Measurements from ENCODE around the gene MATCAP1.

The MATCAP1 gene

DNA sequence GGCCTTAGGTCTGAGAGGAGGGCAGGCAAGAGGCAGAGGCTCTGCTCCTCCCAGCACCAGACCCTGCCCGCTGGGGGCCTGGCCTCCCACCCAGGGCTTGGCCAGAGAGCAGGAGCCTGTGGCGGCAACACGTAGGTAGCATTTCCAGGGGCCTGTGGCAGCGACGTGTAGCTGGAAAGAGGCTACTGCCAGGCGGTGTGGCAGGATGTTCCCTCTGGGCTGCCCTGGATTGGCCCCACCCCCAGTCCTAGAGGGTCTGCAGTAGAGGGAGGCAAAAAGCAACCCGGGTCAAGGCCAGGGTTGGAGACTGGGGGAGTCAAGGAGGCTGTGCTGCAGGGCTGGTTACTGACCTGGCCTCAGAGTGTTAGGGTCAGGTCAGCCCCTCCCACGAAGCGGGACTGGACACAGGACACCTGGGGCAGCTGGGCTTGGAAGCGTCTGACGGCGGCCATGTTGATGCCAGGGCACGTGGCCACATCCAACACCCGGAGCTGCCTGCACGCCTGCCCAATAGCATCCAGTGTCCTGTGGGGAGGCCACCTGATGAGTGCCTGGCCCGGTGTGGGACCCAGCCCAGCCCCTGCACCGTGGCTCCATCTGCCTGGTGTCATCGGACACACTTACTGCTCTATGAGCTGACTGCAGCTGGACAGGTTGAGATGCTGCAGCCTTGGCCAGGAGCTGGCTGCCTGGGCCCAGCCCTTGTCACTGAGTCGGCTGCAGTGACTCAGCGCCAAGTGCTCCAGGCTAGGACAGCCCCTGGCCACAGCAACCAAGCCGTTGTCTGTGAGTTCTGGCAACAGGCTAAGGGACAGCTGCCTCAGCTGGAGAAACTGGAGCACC is 23.7 kb upstream of the MATCAP1 start:
- DNase-seq, result no peak

DNA sequence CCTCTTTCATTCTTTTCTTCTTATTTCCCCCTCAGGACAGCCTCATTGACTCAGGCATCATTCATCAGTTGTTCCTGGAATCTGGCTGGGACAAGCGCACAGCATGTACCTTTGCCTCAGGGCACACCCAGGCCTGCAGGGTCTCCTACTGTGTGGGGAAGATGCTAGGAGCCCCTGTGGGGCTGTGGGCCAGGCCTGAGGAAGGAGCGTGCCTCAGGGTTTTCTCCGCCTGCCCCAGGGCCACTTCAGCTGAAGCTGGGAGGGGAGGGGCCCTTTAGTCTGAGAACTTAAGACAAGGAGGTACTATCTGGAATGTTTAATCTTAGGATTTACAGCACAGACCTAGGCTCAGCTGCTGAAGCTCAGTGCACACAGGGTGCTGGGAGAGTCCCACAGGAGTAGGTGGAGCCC is 23.1 kb upstream of the MATCAP1 start:
- no peak for DNase-seq

DNA sequence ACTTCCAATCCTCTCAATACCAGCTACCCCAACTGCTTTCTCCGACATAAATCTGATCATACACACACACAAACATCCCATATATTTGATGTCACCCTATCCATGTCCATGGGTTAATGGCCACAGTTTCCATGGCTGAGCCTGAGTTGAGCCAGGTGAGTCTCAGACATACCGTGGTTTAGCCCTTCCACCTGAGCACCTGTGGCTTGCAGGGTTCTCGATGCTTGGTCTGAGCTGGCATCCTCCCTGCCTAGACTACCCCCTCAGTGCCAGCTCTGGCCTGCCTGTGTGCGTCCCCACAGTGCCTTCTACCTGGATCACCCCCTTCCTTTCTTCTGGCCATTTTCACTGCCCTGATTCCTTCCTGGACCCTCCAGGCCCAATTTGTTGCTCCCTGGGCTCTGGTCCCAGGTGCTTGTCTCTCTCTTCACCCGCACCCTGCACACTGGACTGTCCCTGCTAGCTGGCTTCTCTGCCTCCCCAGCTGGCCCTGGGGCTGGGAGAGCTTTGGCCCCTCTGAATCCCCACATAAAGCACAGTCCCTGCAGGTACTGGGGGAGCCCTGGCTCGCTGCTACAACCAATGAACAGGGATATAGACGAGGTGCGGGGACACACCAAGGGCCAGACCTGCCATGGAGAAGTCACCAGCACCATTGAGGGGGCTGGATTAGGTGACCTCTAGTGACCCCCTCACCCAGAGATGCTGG is 22.5 kb upstream of the MATCAP1 start:
- DNase-seq, result no peak

DNA sequence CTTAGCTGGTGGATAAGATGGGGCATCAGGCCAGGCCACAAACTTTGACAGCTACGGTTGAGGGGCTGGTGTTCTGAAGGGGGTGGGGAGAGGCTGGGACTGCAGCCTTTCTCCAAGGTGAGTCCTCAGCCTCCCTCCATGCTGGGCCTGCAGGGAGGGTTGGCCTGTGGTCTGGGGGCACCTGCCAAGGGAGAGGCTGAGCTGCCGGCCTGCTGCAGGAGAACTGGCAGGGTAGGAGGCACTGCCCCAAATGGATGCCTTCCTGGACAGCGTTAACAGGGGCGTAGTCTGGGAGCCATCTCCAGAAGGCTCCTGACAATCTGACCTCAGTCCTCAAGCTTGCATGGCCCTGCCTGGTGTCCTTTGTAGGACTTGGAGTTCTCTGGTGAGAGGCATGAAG is 20.3 kb upstream of the MATCAP1 start:
- no peak for DNase-seq

DNA sequence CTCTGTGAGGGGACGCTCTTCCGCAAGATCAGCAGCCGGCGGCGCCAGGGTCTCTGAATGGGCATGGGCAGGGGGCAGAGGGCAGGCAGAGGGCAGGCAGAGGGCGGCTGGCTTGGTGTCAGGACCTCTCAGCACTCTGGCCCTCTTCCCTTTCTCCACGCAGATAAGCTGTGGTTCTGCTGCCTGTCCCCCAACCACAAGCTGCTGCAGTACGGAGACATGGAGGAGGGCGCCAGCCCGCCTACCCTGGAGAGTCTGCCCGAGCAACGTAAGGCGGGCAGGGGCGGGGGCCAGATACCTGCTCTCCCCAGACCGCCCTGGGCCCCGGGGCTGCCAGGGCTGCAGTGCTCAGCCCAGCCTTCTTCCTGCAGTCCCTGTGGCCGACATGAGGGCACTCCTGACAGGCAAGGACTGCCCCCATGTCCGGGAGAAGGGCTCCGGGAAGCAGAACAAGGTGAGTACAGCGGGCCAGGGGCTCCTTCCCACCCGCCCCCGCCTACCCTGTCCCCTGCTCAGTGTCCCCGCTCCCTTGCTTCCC is 19.3 kb upstream of the MATCAP1 start:
- no peak for DNase-seq

DNA sequence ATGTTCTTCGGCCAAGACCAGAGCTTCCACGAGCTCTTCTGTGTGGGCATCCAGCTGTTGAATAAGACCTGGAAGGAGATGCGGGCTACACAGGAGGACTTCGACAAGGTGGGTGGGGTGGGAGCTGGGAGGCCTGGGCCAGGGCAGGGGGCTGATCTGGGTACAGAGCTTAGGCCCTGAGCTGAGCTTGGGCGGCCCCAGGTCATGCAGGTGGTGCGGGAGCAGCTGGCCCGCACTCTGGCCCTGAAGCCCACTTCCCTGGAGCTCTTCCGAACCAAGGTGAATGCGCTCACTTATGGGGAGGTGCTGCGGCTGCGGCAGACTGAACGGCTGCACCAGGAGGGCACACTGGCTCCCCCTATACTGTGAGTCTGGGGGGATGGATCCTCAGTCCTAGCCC is 18.7 kb upstream of the MATCAP1 start:
- no peak for DNase-seq

DNA sequence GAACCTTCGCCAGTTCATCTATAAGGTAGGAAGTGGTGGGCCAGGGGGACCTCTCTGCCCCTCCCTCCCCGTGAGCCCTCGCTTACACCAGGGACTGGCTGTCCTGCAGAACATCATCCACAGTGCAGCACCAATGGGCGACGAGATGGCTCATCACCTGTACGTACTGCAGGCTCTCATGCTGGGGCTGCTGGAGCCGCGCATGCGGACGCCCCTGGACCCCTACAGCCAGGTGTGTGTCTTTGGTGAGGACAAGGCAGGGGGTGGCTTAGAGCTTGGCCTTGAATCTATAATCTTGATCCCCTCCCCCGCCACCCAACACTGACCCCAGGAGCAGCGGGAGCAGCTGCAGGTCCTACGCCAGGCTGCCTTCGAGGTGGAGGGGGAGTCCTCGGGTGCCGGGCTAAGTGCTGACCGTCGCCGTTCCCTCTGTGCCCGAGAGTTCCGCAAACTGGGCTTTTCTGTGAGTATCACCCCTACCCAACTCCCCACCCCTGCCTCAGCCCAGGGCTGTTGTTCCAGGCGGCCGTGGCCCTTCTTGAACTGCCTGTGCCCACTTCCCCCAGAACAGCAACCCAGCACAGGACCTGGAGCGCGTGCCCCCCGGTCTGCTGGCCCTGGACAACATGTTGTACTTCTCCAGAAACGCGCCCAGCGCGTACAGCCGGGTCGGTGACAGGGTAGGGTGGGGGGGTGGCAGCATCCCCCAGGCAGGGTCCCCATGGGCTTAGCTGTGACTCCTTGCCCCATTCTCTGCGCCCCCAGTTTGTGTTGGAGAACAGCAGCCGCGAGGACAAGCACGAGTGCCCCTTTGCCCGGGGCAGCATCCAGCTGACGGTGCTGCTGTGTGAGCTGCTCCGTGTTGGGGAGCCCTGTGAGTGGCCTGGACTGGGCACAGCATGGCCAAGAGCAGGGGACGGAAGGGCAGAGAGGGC is 17.9 kb upstream of the MATCAP1 start:
- DNase-seq, result no peak

DNA sequence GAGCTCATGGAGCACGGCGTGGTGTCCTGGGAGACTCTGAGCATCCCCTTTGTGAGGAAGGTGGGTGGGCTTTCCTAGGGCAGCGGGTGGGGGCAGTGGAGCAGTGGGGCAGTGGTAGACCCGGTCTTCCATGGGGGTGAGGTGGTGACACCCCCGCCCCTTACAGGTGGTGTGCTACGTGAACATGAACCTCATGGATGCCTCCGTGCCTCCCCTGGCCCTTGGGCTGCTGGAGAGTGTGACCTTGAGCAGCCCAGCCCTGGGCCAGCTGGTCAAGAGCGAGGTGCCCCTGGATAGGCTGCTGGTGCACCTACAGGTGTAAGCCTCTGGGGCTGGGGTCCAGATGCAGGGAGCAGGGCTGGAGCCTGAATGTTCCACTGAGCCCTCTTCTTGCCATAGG is 16.7 kb upstream of the MATCAP1 start:
- no peak for DNase-seq

DNA sequence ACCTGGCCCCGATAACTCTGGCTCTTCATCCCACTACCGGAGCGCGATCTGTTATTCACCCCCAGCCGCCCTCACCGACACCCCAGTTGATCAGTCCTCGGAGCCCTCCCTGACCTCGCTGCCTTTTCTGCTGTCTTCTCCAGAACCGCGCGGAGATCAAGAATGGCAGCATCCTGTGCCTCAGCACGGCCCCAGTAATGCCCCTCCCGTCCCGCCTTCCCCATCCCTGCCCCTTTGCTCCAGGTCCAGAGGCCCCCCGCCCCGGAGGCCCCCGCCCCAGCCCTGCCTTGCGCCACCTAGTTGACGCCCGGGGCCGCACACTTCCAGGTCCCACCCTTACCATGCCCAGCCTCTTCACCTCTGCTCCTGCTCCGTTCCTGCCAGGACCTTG is 16.0 kb upstream of the MATCAP1 start:
- DNase-seq, result no peak

DNA sequence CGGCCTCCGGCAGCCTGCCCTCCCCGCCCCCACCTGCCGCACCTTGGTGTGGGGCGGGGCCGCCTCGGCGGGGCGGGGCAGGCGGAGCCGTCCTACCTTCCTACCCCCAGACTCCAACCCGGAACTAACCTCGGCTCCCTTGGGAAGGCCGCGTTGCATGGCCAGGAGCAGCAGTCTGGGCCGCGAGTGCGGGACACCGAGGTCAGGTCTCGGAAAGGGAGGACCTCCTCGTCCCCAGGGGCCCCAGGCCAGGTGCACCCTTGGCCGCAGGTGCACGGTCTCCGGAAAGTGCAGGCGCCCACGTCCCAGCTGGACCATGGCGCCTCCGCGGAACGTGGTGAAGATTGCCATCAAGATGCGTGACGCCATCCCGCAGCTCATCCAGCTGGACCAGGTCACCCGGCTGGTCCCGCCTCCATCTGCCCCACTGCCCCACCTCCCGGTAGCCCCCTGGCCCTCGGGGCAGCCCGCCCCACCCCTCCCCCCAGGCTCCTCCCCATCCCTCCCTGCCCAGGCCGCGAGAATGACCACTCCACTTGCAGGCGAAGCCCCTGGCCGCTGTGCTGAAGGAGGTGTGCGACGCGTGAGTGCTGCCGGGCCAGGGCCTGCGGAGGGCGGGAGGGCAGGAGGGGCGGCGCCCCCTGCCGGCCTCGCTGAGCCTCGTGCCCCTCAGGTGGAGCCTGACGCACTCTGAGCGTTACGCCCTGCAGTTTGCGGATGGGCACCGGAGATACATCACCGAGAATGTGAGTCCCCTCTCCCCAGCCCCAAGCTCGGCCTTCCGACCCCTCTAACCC is 15.4 kb upstream of the MATCAP1 start, which contains the start of gene ELMO3:
ELMO3 (plus strand) TSS at position 121 of the 797 bp plus-strand sequence; CDS start at position 317, 196 bp downstream.
- no peak for DNase-seq

DNA sequence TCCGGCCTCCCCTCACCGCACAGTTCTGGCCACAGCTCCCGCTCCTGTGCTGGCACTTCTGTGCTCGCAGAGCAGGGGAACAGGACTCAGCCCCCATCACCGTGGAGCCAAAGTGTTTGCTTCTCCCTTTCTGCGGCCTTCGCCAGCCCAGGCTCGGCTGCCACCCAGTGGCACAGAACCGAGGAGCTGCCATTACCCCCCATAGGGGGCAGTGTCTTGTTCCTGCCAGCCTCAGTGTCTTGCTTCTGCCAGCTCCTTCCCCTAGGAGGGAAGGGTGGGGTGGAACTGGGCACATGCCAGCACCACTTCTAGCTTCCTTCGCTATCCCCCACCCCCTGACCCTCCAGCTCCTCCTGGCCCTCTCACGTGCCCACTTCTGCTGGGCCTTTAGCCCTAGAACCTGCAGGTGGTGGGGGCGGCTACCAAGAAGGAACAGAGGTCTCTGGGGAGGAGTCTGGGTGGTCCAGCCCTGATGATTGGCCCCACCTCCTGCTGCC is 14.5 kb upstream of the MATCAP1 start:
- DNase-seq, result peak; percentile 65 to 68

DNA sequence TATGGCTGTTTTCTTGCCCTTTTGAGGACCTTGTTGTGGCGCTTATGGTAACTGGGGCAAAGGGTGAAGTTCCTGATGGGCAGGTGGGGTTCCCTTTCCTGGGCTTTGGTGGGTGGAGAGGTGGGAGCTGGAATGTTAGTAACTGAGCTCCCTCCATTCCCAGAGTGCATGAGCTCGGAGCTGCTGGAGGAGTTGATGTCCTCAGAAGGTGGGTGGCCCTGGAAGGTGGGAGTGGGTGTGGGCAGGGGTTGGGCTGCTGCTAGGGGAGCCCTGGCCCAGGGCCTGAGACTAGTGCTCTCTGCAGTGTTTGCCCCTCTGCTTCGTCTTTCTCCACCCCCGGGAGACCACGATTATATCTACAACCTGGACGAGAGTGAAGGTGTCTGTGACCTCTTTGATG is 13.9 kb upstream of the MATCAP1 start:
- DNase-seq, result no peak

DNA sequence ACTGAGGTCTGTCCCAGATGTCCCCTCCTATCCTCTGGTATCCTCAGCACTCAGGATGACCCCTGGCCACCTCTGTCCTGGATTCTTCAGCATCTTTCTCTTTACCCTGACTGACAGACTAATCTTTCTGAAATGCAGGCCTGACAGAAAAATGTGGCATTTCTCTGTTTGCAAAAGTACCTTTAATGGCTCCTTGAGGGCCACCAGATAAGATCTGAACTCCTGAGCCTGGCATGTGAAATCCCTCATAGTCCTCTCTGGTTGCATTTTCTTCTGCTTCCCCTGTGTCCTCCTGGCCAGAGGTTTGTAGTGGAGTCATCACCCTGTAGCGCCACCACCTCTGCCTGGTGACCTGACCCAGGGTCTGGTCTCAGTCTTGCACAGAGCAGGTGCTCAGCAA is 13.1 kb upstream of the MATCAP1 start:
- no peak for DNase-seq

DNA sequence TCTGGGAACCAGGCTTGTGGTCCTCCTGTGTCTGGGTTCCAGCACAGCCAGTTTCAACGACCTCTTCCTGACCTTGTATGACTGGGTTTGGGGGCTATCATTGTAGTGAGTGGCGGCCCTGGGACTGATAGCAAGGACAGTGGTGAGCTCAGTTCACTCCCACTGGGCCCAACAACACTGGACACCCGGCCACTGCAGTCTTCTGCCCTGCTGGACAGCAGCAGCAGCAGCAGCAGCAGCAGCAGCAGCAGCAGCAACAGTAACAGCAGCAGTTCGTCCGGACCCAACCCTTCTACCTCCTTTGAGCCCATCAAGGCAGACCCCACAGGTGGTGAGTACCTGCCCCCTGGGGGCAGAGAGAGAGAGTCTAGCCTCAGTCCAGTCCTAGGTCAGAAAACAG is 11.9 kb upstream of the MATCAP1 start:
- no peak for DNase-seq

DNA sequence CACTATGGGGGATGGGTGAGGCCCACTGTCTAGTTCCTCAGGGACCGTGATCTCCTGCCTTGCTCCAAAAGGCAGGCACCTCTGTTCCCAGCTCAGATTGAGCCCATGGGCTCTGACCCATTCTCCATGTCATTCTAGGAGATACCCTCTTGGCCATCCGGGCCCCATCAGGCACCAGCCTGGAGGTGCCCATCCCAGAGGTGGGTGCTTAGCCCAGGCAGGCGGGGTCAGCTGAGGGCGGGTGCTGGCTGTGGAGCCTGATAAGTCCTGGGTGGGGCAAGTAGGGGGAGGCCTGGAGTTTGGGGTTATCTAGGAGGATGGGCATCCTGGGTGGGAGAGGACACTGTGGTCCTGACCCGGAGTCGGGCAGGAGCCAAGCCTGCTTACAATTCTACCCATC is 10.5 kb upstream of the MATCAP1 start:
- no peak for DNase-seq

DNA sequence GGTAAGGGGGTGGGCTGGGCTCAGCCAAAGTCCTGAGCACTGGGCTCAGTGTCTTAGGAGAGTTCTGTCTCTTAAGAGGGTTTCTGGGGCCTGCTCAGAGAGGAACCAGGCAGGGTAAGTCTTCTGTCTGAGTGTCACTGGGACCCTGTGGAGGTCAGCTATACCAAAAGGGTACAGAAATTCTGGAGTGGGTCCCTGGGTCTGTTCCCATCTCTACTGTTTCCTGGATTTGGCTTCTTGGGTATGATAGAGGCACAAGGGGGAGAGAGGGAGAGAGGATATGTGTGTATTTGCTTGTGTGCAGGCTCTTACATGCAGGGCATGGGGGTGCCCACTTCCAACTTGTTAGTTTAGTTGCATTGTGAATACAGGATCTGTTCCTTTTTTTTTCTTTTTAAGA is 9.8 kb upstream of the MATCAP1 start:
- no peak for DNase-seq

DNA sequence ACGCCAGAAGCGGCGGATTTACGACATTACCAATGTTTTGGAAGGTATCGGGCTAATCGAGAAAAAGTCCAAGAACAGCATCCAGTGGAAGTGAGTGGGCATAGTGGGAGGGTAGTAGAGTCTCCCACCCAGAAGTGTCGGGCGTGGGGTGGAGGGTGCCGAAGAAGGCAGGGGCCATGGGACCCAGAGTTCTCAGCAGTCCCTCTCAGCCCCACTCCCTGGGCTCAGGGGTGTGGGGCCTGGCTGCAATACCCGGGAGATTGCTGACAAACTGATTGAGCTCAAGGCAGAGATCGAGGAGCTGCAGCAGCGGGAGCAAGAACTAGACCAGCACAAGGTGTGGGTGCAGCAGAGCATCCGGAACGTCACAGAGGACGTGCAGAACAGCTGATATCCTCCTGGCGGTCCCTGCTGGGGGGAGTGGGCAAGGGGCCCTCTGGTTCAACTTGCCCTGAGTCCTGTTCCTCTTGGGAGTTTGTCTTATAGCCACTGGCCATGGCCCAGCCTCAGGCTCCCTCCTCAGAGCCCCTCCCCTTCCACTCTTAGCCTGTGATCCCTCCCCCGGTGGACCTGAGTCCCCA is 9.1 kb upstream of the MATCAP1 start:
- DNase-seq, result no peak

DNA sequence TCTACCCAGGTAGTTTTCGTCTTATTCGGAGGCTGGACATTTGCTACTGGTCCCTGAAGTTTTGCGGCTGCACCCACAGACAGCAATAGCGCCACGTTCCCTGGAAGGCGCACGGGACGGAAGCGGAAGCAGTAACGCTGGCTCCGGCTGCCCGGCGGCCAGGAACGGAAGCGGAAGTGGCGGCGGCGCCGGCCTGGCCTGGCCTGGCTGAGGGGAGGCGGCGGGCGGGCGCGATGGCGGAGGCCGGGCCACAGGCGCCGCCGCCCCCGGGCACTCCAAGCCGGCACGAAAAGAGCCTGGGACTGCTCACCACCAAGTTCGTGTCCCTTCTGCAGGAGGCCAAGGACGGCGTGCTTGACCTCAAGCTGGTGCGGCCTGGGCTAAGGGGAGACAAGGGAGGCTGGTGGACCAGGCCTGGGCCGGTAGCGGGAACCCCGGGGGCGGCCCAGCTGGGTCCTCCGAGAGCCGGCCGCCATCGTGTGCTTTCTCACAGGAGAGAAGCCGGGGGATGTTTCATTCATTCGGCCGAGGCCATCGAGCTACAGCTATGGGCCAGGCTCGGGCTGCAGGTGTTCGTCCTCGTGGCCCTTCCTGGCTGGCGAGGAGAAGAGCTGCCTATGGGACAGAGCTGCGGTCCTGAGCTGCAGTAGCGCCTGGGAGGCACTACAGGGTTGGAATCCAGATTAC is 8.4 kb upstream of the MATCAP1 start, which contains the start of gene E2F4:
E2F4 (plus strand) TSS at position 161 of the 687 bp plus-strand sequence; CDS start at position 234, 73 bp downstream.
- peak; percentile 93 to 96 for DNase-seq

DNA sequence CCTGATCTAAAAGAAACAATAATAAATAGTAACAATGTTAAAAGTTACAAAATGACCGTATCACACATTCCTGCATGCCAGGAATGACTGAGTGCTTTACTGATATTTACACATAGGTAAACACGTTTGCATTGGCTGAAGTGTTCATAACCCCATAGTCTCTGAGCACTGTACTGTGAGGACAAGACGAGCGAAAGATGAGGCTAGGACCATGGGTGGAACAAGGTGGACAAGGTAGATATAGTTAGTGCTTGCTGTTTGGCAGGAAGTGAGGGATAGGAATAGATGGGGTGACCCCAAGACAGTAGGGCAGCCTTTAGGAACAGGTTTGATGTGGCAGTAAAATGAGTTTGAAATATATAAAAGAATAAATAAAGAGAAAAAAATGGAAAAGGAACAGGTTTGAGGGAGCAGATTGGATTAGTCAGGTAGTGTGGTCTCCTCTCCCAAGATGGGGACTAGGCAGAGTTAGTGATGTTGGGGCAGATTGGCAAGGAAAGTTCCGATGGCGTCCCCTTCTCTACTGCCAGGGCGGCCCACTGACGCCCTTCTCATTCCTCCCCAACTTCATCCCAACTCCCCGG is 7.7 kb upstream of the MATCAP1 start:
- DNase-seq, result no peak
